ENCODE measurements around the gene IL17REL. TPM values are rescaled to one million over a fixed set of nuclear protein-coding genes. Genes with fewer than 3 reads are reported as not detected.
"Not testable (repeated sequence)": the region's sequence is repeated elsewhere in the genome, so short reads cannot be mapped to it uniquely, and the experiment has no call there.

IL17REL gene
- total RNA-seq, 2 donors from 2014 or later: 0.68 TPM; not detected in 1

DNA sequence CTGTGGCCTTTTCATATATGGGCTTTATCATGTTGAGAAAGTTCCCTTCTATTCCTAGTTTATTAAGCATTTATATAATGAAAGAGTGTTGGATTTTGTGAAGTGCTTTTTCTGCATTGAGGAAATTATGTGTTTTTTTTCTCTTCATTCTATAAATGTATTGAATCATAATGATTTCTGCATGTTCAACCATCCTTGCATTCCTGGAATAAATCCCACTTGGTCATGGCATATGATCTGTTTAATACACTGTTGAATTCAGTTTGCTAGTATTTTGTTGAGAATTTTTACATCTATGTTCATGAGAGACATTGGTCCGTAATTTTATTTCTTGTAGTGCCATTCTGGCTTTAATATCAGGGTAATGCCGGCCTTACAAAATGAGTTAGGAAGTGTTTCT lies 26.2 kb downstream of the IL17REL start:
- DNase-seq (ENCODE audit: low spot score): no peak
- intact Hi-C loops (cut with DNase I): no loop called here
- no peak overlapping the region for H3K27ac ChIP-seq
- peaks cover 8% of the 10 kb centered on the region for H3K4me1 ChIP-seq (replicated peaks)
- H3K4me3 ChIP-seq: no peak overlapping the region
- H3K36me3 ChIP-seq: no peaks in the 10 kb centered on the region
- no peaks in the 10 kb centered on the region for H3K9me3 ChIP-seq
- TF ChIP-seq POLR2AphosphoS5 (IDR thresholded peaks at IDR 0.05): no peak
- TF ChIP-seq, protein P1, sequence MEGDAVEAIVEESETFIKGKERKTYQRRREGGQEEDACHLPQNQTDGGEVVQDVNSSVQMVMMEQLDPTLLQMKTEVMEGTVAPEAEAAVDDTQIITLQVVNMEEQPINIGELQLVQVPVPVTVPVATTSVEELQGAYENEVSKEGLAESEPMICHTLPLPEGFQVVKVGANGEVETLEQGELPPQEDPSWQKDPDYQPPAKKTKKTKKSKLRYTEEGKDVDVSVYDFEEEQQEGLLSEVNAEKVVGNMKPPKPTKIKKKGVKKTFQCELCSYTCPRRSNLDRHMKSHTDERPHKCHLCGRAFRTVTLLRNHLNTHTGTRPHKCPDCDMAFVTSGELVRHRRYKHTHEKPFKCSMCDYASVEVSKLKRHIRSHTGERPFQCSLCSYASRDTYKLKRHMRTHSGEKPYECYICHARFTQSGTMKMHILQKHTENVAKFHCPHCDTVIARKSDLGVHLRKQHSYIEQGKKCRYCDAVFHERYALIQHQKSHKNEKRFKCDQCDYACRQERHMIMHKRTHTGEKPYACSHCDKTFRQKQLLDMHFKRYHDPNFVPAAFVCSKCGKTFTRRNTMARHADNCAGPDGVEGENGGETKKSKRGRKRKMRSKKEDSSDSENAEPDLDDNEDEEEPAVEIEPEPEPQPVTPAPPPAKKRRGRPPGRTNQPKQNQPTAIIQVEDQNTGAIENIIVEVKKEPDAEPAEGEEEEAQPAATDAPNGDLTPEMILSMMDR (IDR thresholded peaks at IDR 0.05): no peak
- no peak for TF ChIP-seq POLR2A (IDR thresholded peaks at IDR 0.05)
- WGBS: 98% methylated on average over 2 of the region's 2 CpGs
- no peaks in the 10 kb centered on the region for H3K27me3 ChIP-seq (replicated peaks; ENCODE audit: insufficient read depth)

DNA sequence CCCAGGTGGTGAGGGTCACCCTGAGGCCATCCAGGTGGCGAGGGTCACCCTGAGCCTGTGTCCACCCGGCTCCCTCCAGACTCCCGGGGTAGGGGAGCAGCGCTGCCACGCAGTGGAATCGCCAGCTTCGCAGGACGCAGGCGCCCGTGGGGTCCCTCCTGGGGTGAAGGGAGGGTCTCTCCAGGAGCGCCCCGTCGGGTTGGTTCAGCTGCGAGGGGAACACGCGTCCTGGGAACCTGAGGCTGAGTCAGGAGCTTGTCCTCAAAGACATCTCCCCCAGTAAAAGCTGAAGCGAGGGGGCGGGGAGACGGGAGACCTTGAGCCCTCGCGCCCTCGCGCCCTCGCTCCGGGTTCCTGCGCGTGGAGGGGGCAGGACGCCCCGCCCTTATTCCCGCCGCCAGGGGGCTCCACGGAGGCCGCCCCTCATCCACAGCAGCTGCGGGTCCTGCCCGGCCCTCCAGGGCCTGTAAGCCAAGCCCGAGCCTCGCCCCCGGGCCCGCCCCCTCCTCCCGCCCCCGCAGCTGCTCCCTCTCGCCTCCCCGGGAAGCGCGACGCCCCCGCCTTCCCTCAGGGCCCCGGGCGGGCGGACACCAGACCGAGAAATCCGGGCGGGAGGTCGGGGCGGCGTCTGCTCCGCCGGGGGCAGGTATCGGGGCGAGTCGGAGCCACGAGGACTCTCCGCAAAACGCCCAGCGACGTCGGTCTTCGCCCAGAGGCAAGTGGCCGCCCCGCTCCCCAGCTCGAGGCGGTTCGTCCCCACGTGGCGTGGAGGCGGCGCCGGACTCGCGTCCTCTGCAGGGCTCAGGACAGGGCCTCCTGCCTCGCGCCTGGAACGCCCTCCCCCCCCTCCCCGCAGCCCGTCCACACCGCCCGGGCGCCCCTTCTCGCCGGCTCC lies 29.2 kb downstream of the IL17REL start:
- 7% methylated on average over 28 of the region's 90 CpGs for WGBS
- Histone ChIP-seq H3K27ac (no peak overlapping the region), H3K27me3 (replicated peaks; ENCODE audit: insufficient read depth) (no peaks in the 10 kb centered on the region), H3K4me3 (peak overlapping the region in 1 of 2 donors; percentile 18), H3K36me3 (no peaks in the 10 kb centered on the region), H3K4me1 (replicated peaks) (peaks cover 8% of the 10 kb centered on the region), H3K9me3 (no peaks in the 10 kb centered on the region)
- intact Hi-C loops (cut with DNase I): no loop called here
- no peak for DNase-seq (ENCODE audit: low spot score)
- TF ChIP-seq, protein P1 (IDR thresholded peaks at IDR 0.05): peak in 3 of 4 experiments; percentile 7 to 31 (median 16)
- TF ChIP-seq POLR2AphosphoS5 (IDR thresholded peaks at IDR 0.05) (no peak), POLR2A (IDR thresholded peaks at IDR 0.05) (no peak)

DNA sequence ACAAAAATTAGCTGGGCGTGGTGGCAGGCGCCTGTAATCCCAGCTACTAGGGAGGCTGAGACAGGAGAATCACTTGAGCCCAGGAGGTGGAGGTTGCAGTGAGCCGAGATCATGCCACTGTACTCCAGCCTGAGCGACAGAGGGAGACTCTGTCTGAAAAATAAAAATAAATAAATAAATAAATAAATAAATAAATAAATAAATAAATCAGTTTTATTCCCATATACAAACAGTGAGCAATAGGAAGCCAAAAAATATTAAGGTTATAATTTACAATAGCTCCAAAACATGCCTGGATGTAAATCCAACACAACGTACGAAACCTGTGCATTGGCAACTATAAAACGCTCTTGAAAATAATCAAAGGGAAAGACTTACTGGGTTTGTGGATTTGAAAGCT lies 30.8 kb downstream of the IL17REL start:
- H3K36me3 ChIP-seq; H3K4me1 ChIP-seq (replicated peaks); H3K4me3 ChIP-seq; H3K27me3 ChIP-seq (replicated peaks; ENCODE audit: insufficient read depth); H3K9me3 ChIP-seq; H3K27ac ChIP-seq; DNase-seq (ENCODE audit: low spot score); intact Hi-C loops (cut with DNase I): not testable (repeated sequence)
- 96% methylated on average over 7 of the region's 7 CpGs for WGBS

DNA sequence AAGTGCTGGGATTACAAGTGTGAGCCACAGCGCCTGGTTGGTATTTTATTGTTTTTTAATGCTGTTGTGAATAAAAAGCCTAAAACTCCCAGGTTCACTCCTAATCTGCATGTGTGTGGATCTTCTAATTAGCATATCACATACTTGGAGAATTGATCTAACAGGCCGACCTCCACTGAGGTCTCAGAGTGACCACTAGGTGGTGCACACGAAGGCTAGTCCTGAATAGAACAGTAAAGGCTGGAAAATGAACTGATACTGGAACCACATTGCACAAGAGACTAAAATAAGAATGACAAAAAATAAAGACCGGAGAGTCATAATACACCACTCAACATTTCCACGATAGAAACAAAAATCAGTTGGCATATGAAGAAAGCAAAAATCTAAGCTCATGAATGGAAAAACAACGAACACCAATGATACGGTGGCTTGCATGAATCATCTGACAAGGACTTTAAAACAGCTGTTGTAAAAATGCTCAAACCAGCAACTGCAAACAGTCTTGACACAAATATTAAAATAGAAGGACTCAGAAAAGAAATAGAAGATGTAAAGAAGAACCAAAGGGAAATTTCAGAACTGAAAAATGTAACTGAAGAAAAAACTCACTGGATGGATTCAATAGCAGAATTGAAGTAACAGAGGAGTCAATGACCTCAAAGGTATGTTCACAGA lies 32.8 kb downstream of the IL17REL start:
- no peak for DNase-seq (ENCODE audit: low spot score)
- TF ChIP-seq POLR2A (IDR thresholded peaks at IDR 0.05): no peak
- TF ChIP-seq, protein P1 (IDR thresholded peaks at IDR 0.05): peak in 3 of 4 experiments; percentile 35 to 54 (median 40)
- H3K36me3 ChIP-seq: no peaks in the 10 kb centered on the region
- peaks cover 8% of the 10 kb centered on the region for H3K4me1 ChIP-seq (replicated peaks)
- 64% methylated on average over 7 of the region's 7 CpGs for WGBS
- H3K27me3 ChIP-seq (replicated peaks; ENCODE audit: insufficient read depth): no peaks in the 10 kb centered on the region
- no peak overlapping the region for H3K27ac ChIP-seq
- H3K9me3 ChIP-seq: no peaks in the 10 kb centered on the region
- no peak overlapping the region for H3K4me3 ChIP-seq
- intact Hi-C loops (cut with DNase I): no loop called here

DNA sequence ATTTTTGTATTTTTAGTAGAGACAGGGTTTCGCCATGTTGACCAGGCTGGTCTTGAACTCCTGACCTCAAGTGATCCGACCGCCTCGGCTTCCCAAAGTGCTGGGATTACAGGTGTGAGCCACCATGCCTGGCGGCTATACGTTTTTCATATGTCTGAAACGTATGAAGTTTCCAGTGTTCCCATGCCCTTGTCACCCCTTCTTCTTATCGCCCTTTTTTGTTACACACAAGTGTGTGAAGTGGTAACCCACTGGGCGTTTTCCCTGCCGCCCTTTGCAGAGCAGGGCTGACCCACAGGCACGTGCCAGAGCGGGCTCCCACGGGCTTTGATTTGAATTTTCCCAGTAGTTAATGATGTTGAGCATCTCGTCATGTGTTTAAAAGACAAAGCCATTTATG lies 35.0 kb downstream of the IL17REL start:
- Histone ChIP-seq H3K4me3 (no peak overlapping the region), H3K36me3 (no peaks in the 10 kb centered on the region), H3K9me3 (no peaks in the 10 kb centered on the region), H3K4me1 (replicated peaks) (no peaks in the 10 kb centered on the region), H3K27me3 (replicated peaks; ENCODE audit: insufficient read depth) (no peaks in the 10 kb centered on the region), H3K27ac (no peak overlapping the region)
- intact Hi-C loops (cut with DNase I): no loop called here
- DNase-seq (ENCODE audit: low spot score): no peak
- TF ChIP-seq POLR2A (IDR thresholded peaks at IDR 0.05) (no peak), POLR2AphosphoS5 (IDR thresholded peaks at IDR 0.05) (no peak)
- TF ChIP-seq, protein P1 (IDR thresholded peaks at IDR 0.05): no peak
- 77% methylated on average over 14 of the region's 14 CpGs for WGBS
